Putamen (tissue), 1 donor: ENCODE results near the gene ZER1.
"Not testable (repeated sequence)": the region's sequence is repeated elsewhere in the genome, so short reads cannot be mapped to it uniquely, and the experiment has no call there.

Experiments
- DNase-seq: peaks from one replicate; pipeline ENCODE4 v3.0.0-alpha.2; 2016; ENCODE audit warnings: low spot score

ZER1 gene

DNA sequence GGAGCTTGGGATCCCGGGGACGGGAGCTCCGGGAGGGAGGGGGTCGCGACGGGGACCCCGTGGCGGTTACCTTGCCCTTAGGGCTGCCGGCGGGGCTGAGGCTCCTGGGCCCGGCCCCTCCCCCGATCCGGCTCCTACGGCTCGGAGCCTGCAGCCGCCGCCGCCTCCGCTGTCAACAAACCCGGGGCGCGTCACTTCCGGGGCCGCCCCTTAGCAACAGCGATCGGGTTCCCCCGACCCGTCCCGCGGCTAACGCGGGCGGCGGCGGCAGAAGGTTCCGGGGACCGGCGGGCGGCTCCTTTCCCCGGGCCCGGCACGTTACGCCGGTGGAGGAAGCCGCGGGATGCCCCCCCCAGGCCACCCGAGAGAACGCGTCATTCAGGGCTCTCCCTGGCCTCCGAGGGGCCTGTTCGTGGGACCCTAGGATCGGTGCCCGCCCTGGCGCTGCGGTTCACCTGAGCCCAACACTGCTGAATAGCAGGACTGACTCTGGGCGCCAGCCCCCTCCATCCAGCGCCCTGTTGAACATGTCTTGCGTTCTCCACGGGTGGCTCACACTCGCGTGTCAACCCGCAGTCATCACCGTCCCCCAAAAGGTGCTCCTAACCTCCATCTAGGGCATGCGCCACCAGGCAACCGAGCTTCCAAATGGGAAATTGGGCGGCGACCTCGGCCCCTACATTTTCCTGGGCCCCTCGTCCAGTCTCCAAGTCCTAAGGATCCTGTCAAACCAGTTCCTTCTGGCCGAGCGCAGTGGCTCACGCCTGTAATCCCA is at the start of gene ZER1:
Gene ZER1, minus strand, starts transcription at position 183 of the 775 bp plus-strand sequence. CDS start 16,362 bp downstream, outside the sequence.
- peak; percentile 92 for DNase-seq

DNA sequence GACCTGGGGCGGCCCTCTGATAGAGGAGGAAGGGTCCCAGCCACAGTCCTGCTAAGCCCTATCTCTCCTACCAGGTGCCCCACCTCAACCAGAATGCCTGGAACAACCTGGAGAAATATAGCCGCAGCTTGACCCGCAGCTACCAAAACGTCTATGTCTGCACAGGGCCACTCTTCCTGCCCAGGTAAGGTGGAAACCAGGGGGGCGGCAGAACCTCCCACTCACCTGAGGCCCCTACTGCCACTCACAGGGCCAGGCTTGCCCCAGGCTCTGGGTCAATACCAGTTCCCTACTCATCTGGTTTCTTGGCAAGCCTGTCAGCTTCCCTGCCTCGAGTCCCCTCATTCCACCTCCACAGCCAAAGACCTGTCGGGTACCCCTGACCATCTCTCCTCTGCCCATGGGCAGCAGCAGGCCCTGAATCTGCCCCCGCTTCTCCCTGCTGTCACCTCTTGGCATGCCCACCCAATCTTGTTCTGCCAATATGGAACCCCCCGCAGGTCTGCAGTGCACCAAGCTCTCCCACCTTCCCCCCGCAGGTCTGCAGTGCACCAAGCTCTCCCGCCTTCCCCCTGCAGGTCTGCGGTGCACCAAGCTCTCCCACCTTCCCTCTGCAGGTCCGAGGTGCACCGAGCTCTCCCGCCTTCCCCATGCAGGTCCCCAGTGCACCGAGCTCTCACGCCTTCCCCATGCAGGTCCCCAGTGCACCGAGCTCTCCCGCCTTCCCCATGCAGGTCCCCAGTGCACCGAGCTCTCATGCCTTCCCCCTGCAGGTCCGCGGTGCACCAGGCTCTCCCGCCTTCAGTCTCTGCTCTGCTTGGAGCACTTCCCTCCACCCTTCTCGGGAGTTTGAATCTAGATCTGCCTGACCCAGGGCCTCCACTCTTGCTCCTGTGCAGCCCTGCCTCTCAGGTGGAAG is 49.2 kb upstream of the ZER1 start:
- DNase-seq, result no peak

- peak; percentile 60 for DNase-seq
Observed at GRCh38 chr9:128819716-128820664, 48.3 kb upstream of the ZER1 start.

- DNase-seq, result peak; percentile 46
Observed at GRCh38 chr9:128818839-128819715, 47.4 kb upstream of the ZER1 start.

DNA sequence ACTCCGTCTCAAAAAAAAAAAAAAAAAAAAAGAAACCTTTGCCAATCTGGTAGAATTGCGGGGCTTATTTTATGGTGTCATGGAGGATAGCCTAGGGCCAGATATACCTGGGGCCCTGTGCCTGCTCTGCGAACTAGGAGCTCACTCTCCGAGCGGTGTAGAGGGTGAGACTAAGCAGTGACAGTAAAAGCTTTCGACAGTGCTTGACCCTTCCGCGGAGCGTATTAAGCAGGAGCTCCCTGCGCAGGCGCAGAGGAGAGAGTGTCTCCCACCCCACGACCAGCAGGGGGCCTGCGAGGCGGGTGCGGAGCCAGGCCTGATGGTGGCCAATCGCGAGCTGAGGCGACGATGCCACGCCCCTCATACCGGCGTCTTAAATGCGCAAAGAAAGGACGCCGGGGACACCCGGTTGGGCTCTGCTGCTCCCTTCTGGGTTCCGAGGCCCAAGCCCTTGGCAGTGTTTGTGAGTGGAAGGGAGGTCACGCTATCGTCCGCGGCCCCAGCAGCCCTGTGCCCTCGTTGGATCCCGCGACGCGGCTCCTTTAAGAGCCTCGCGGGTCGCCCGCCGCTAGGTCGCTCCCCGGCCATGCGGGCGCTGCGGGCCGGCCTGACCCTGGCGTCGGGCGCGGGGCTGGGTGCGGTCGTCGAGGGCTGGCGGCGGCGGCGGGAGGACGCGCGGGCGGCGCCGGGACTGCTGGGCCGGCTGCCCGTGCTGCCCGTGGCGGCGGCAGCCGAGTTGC is 46.5 kb upstream of the ZER1 start, which contains the start of gene ENDOG:
Gene ENDOG, plus strand, starts transcription at position 402 of the 740 bp plus-strand sequence. Its CDS starts 185 bp downstream, at position 587.
- DNase-seq, result peak; percentile 97

GRCh38 chr9:128810873-128811272 is 39.1 kb upstream of the ZER1 start:
- DNase-seq, result no peak

GRCh38 chr9:128809831-128810230 is 38.1 kb upstream of the ZER1 start:
- no peak for DNase-seq

DNA sequence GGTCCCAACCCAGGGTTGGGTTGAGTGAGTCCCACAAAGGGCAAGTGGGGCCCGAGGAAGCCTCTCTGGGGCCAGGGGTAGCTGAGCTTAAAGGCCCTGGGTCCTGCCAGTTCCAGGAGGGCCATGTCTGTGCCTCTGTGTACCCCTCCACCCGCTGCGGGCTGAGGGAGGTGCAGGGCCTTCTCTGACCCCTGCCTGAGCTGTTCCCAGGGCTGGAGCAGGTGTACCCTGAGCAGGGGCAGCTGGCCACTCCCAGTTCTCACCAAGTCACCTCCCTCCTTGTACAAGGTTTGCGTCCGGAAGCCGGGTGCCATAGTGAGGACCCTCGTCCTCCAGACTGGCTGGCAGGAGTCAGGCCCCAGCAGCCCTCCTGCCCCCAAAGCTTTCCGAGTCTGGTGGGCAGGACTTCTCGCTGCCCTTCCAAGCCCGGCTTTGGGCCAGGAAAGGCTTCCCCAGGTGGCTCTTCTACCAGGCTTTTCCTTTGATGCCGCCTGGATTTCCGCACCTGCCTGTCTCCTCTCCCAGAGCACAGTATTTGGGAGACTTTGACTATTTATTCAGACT is 37.4 kb upstream of the ZER1 start:
- no peak for DNase-seq

DNA sequence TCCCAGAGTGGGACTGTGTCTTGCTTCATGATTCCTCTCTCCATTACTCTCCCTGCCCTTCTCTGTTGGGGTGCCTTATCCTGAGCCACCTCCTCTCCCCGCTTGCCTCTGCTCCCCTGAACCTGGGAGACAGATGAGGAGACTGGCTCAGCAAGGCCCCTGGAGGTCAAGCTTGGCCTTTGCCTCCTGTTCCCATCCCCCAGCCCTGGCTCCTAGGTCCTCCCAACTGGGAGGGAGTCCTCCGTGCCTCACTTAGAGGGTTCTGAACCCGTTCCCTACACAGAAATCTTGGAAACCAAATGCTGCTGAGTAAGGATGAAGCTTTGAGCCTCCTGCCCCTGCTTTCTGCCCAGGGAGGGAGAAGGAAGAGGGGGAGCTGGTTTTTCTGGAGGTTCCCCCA is 36.8 kb upstream of the ZER1 start:
- DNase-seq, result no peak

DNA sequence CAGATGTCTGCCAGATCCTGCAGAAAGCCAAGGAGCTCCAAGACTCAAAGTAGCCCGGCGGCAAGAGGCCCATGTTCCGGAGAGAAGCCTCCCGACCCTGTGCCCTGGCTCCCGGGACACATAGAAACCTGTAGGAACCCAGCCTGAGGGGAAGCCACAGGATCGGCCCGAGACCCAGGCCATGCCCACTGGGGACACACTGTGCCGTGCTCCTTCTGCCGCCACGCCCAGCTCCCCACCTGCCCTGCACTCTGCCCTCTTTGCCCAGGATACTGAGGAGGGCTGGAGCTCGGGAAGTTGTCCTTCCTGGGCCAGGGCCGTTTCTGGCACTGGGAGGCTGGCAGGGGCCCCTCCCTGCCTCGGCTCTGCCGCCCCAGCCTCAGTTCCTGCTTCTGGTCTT is 36.1 kb upstream of the ZER1 start:
- no peak for DNase-seq

- peak; percentile 71 for DNase-seq
Observed at GRCh38 chr9:128805661-128806060, 33.9 kb upstream of the ZER1 start.

GRCh38 chr9:128802482-128802881 is 30.8 kb upstream of the ZER1 start:
- no peak for DNase-seq

- DNase-seq, result no peak
Observed at GRCh38 chr9:128800061-128800460, 28.3 kb upstream of the ZER1 start.

DNA sequence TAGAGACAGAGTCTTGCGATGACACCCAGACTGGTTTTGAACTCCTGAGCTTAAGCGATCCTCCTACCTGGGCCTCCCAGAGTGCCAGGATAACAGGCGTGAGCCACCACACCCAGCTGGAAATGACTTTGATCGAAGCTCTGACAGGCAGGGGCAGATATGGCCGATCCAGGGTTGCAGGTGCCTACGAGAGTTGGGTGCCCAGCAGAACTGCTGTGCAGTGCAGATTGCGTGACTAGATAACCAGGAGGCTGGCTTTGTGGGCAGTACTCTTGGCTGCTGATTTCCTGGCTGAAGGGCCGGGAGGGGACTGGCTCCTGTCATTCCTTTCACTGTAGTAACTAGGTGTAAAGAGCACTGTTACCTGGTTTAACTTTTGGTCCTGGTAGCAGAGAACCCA is 27.2 kb upstream of the ZER1 start:
- no peak for DNase-seq

GRCh38 chr9:128794961-128795360 is 23.2 kb upstream of the ZER1 start:
- DNase-seq, result not testable (repeated sequence)

GRCh38 chr9:128792978-128793686 is 21.4 kb upstream of the ZER1 start:
- no peak for DNase-seq

GRCh38 chr9:128792134-128792533 is 20.4 kb upstream of the ZER1 start:
- DNase-seq, result no peak

GRCh38 chr9:128790536-128790935 is 18.8 kb upstream of the ZER1 start:
- no peak for DNase-seq

GRCh38 chr9:128788445-128788844 is 16.7 kb upstream of the ZER1 start:
- no peak for DNase-seq
